Panc1 (cell line): ENCODE data around the gene IP6K2. TPM values are rescaled to one million over a fixed set of nuclear protein-coding genes. Genes with fewer than 3 reads are reported as not detected.

Source experiments
- microRNA-seq: library from miRNA; unstranded; fragments of <30 nt; microRNA quantifications from one replicate; pipeline ENCODE4 v1.1.0, GENCODE V29; 2020; ENCODE audit not compliant: unreplicated experiment
- total RNA-seq: library from RNA; stranded (reverse); gene quantifications from one replicate; pipeline ENCODE4 v1.2.1, GENCODE V29; 2021; ENCODE audit not compliant: unreplicated experiment

The IP6K2 gene
- total RNA-seq, 1 experiment from 2014 or later = 50.2 TPM

Small RNA genes lying within 50 kb of the gene (microRNA-seq; reads per million reads assigned to microRNA genes)
- gene MIR4793 = 0.95 reads per million

Other genes starting within 250 kb of the IP6K2 start
- gene SHISA5, start 213.0 kb downstream of the IP6K2 start, total RNA-seq = 122 TPM
- gene PFKFB4, start 160.4 kb downstream of the IP6K2 start, total RNA-seq = 6.0 TPM
- 1.8 TPM for gene UCN2, start 153.4 kb downstream of the IP6K2 start, total RNA-seq
- gene COL7A1, start 121.9 kb downstream of the IP6K2 start, total RNA-seq = 40.0 TPM
- 227 TPM for gene UQCRC1, start 107.6 kb downstream of the IP6K2 start, total RNA-seq
- not detected for gene TMEM89, start 95.5 kb downstream of the IP6K2 start, total RNA-seq
- 36.3 TPM for gene SLC26A6, start 81.8 kb downstream of the IP6K2 start, total RNA-seq
- 7.7 TPM for gene CELSR3, start 54.3 kb downstream of the IP6K2 start, total RNA-seq
- gene NCKIPSD, start 31.3 kb downstream of the IP6K2 start, total RNA-seq = 26.8 TPM
- 85.4 TPM for gene PRKAR2A, start 130.7 kb upstream of the IP6K2 start, total RNA-seq
- 12.2 TPM for gene SLC25A20, start 181.7 kb upstream of the IP6K2 start, total RNA-seq
- gene ARIH2, start 201.6 kb upstream of the IP6K2 start, total RNA-seq = 77.0 TPM